MCF 10A (cell line): ENCODE measurements around the gene MYO1E. TPM values are rescaled to one million over a fixed set of nuclear protein-coding genes. Genes with fewer than 3 reads are reported as not detected.
A peak's percentile ranks its signal among the peaks of the same experiment; 100 is the strongest.

ENCODE experiments used
- BruUV-seq: library from RNA; stranded (reverse); fragments of 400-500 nt; replicated peaks from 2 replicates; lab custom pipeline; 2021; lab: Mats Ljungman, UMichigan
- CTCF ChIA-PET: fragments of 300-600 bp; sonication (Branson Sonifier 250); formaldehyde crosslinking; extraction: SDS; loops from one replicate; lab custom pipeline; 2021; ENCODE audit warnings: antibody characterized with exemption, inconsistent platforms; lab: Yijun Ruan, JAX
- POLR2A ChIA-PET: fragments of 300-600, 350-650 bp; sonication (Branson Sonifier 250); formaldehyde crosslinking; extraction: SDS; loops from one replicate; lab custom pipeline; 2020; ENCODE audit warnings: antibody characterized with exemption, inconsistent platforms; lab: Yijun Ruan, JAX
- DNase-seq: peaks from one replicate; pipeline ENCODE4 v3.0.0-alpha.2; 2018; ENCODE audit not compliant: unreplicated experiment
- H3K27ac Mint-ChIP-seq: one replicate; pipeline ENCODE4 v1.8.0; 2022; ENCODE audit warnings: mild to moderate bottlenecking, low read depth, mixed read lengths; ENCODE audit not compliant: unreplicated experiment
- H3K27me3 Mint-ChIP-seq: one replicate; pipeline ENCODE4 v1.8.0; 2022; ENCODE audit warnings: mixed read lengths; ENCODE audit not compliant: insufficient read depth, unreplicated experiment
- H3K36me3 Mint-ChIP-seq: one replicate; pipeline ENCODE4 v1.8.0; 2022; ENCODE audit warnings: mild to moderate bottlenecking, moderate library complexity, mixed read lengths; ENCODE audit not compliant: insufficient read depth, unreplicated experiment
- H3K4me1 Mint-ChIP-seq: one replicate; pipeline ENCODE4 v1.8.0; 2022; ENCODE audit warnings: mixed read lengths; ENCODE audit not compliant: insufficient read depth, unreplicated experiment
- H3K4me3 Mint-ChIP-seq: one replicate; pipeline ENCODE4 v1.8.0; 2022; ENCODE audit warnings: mild to moderate bottlenecking, moderate library complexity, mixed read lengths; ENCODE audit not compliant: unreplicated experiment
- H3K9me3 Mint-ChIP-seq: one replicate; pipeline ENCODE4 v1.8.0; 2022; ENCODE audit warnings: mixed read lengths; ENCODE audit not compliant: unreplicated experiment
- CTCF ChIP-seq: fragments of 200-600 bp; IDR thresholded peaks from one replicate; pipeline ENCODE4 v1.8.0; 2022; ENCODE audit warnings: antibody characterized with exemption, mild to moderate bottlenecking; ENCODE audit not compliant: unreplicated experiment
- intact Hi-C: fragments of 100-400 bp; cut with micrococcal nuclease; formaldehyde crosslinking; loops from 2 replicates; pipeline ENCODE4 v1.14.1; 2022
- total RNA-seq: library from RNA; stranded (reverse); gene quantifications from 2 replicates; pipeline ENCODE4 v1.2.3, GENCODE V29; 2022

The MYO1E gene
- total RNA-seq, 1 experiment from 2014 or later: 121 TPM

- POLR2A ChIA-PET: interaction anchor here (0.6 kb wide), 1 partner anchor 144 kb away, joined by 3 read pairs; no protein-coding TSS in a partner anchor
- no TSS peak for BruUV-seq
- DNase-seq: no peak
- Mint-ChIP-seq H3K27me3 (no peaks in the 10 kb centered on the region), H3K4me3 (no peak overlapping the region), H3K27ac (no peak overlapping the region), H3K9me3 (no peaks in the 10 kb centered on the region), H3K36me3 (peaks cover 29% of the 10 kb centered on the region), H3K4me1 (no peaks in the 10 kb centered on the region)
- intact Hi-C loops: no loop called here
- TF ChIP-seq CTCF: no peak
- CTCF ChIA-PET: interaction anchor here (0.6 to 0.7 kb wide), 2 partner anchors 14 to 86 kb away, joined by 3 read pairs; no protein-coding TSS in a partner anchor
Measured at GRCh38 chr15:59120937-59121336, 251.7 kb downstream of the MYO1E start.

GRCh38 chr15:59119625-59120024 lies 253.0 kb downstream of the MYO1E start:
- TF ChIP-seq CTCF: no peak
- H3K4me1 Mint-ChIP-seq: no peaks in the 10 kb centered on the region
- no peaks in the 10 kb centered on the region for H3K9me3 Mint-ChIP-seq
- DNase-seq: no peak
- BruUV-seq: no TSS peak
- no peak overlapping the region for H3K4me3 Mint-ChIP-seq
- POLR2A ChIA-PET: no interaction called here
- peak overlapping the region; percentile 14 for H3K27ac Mint-ChIP-seq
- peaks cover 40% of the 10 kb centered on the region for H3K36me3 Mint-ChIP-seq
- intact Hi-C loops: no loop called here
- no peaks in the 10 kb centered on the region for H3K27me3 Mint-ChIP-seq
- CTCF ChIA-PET: no interaction called here

GRCh38 chr15:59116771-59117170 lies 255.9 kb downstream of the MYO1E start:
- Mint-ChIP-seq H3K4me3 (no peak overlapping the region), H3K36me3 (peaks cover 44% of the 10 kb centered on the region), H3K27me3 (no peaks in the 10 kb centered on the region), H3K9me3 (no peaks in the 10 kb centered on the region), H3K27ac (no peak overlapping the region), H3K4me1 (no peaks in the 10 kb centered on the region)
- ChIA-PET CTCF (interaction anchor here (0.5 to 1.2 kb wide), 2 partner anchors 412 to 508 kb away, joined by 5 to 6 read pairs; no protein-coding TSS in a partner anchor), POLR2A (interaction anchor here (0.6 to 1.4 kb wide), 4 partner anchors 15 to 1332 kb away, joined by 3 to 5 read pairs (median 4); partner anchors contain the start of gene SLTM)
- intact Hi-C loops: no loop called here
- no peak for TF ChIP-seq CTCF
- DNase-seq: no peak
- BruUV-seq: no TSS peak

GRCh38 chr15:59116141-59116540 lies 256.5 kb downstream of the MYO1E start:
- ChIA-PET POLR2A (interaction anchor here (0.6 to 1.4 kb wide), 5 partner anchors 13 to 1332 kb away, joined by 3 to 5 read pairs (median 4); partner anchors contain the start of gene SLTM), CTCF (interaction anchor here (0.5 to 1.2 kb wide), 2 partner anchors 412 to 509 kb away, joined by 5 to 6 read pairs; no protein-coding TSS in a partner anchor)
- H3K4me1 Mint-ChIP-seq: no peaks in the 10 kb centered on the region
- no peak overlapping the region for H3K27ac Mint-ChIP-seq
- no peak overlapping the region for H3K4me3 Mint-ChIP-seq
- BruUV-seq: no TSS peak
- peaks cover 44% of the 10 kb centered on the region for H3K36me3 Mint-ChIP-seq
- no peaks in the 10 kb centered on the region for H3K27me3 Mint-ChIP-seq
- intact Hi-C loops: no loop called here
- H3K9me3 Mint-ChIP-seq: no peaks in the 10 kb centered on the region
- DNase-seq: no peak
- no peak for TF ChIP-seq CTCF
